ENCODE data around the gene PI4KA. TPM values are rescaled to one million over a fixed set of nuclear protein-coding genes. Genes with fewer than 3 reads are reported as not detected.

The PI4KA gene
- total RNA-seq, result 40.5 TPM
- long read RNA-seq, full-length matches to known transcripts, result 21 of 59 reads
- long read RNA-seq, partial matches to known transcripts, result 30 of 59 reads
- long read RNA-seq, other reads (novel, unspliced or antisense), result 8 of 59 reads

GRCh38 chr22:20858615-20859416 lies at the start of gene PI4KA, which contains the start of gene SNAP29:
TSS of gene PI4KA (minus strand) at chr22:20858811. CDS start at chr22:20858725, 86 bp downstream.
TSS of gene SNAP29 (plus strand) at chr22:20859007. CDS start at chr22:20859111, 104 bp downstream.
- peaks cover 6% of the 10 kb centered on the region for H3K36me3 ChIP-seq
- no peaks in the 10 kb centered on the region for H3K27me3 ChIP-seq (ENCODE audit: low read depth)
- peak within 1 kb of the TSS; percentile 90 for H3K4me3 ChIP-seq
- TF ChIP-seq CTCF (IDR thresholded peaks at IDR 0.05; ENCODE audit: borderline replicate concordance), result peak; percentile 32
- no peaks in the 10 kb centered on the region for H3K9me3 ChIP-seq (replicated peaks)
- intact Hi-C loops (cut with micrococcal nuclease), result no loop called here
- peak within 1 kb of the TSS; percentile 94 for H3K27ac ChIP-seq (replicated peaks)
- DNase-seq, result peak; percentile 99
- peaks cover 58% of the 10 kb centered on the region for H3K4me1 ChIP-seq

- DNase-seq, result no peak
- Histone ChIP-seq H3K36me3 (no peaks in the 10 kb centered on the region), H3K4me3 (no peak overlapping the region), H3K4me1 (no peaks in the 10 kb centered on the region), H3K27ac (replicated peaks) (no peak overlapping the region), H3K27me3 (ENCODE audit: low read depth) (no peaks in the 10 kb centered on the region), H3K9me3 (replicated peaks) (no peaks in the 10 kb centered on the region)
- TF ChIP-seq CTCF (IDR thresholded peaks at IDR 0.05; ENCODE audit: borderline replicate concordance), result no peak
- intact Hi-C loops (cut with micrococcal nuclease), result no loop called here
These were observed 47.8 kb upstream of the PI4KA start for GRCh38 chr22:20906387-20906767.

GRCh38 chr22:20905415-20906386 lies 47.1 kb upstream of the PI4KA start:
- H3K9me3 ChIP-seq (replicated peaks), result no peaks in the 10 kb centered on the region
- intact Hi-C loops (cut with micrococcal nuclease), result no loop called here

GRCh38 chr22:20904980-20905355 lies 46.4 kb upstream of the PI4KA start:
- no peaks in the 10 kb centered on the region for H3K4me1 ChIP-seq
- H3K27ac ChIP-seq (replicated peaks), result no peak overlapping the region
- H3K9me3 ChIP-seq (replicated peaks), result no peaks in the 10 kb centered on the region
- no peak for TF ChIP-seq CTCF (IDR thresholded peaks at IDR 0.05; ENCODE audit: borderline replicate concordance)
- no peak for DNase-seq
- no peaks in the 10 kb centered on the region for H3K36me3 ChIP-seq
- intact Hi-C loops (cut with micrococcal nuclease), result no loop called here
- H3K4me3 ChIP-seq, result no peak overlapping the region
- no peaks in the 10 kb centered on the region for H3K27me3 ChIP-seq (ENCODE audit: low read depth)

More at GRCh38 chr22:20905415-20906386, 47.1 kb upstream of the PI4KA start:
- no peak overlapping the region for H3K4me3 ChIP-seq
- H3K27ac ChIP-seq (replicated peaks), result no peak overlapping the region
- DNase-seq, result no peak
- no peaks in the 10 kb centered on the region for H3K27me3 ChIP-seq (ENCODE audit: low read depth)
- H3K4me1 ChIP-seq, result no peaks in the 10 kb centered on the region
- TF ChIP-seq CTCF (IDR thresholded peaks at IDR 0.05; ENCODE audit: borderline replicate concordance), result no peak
- H3K36me3 ChIP-seq, result no peaks in the 10 kb centered on the region

All from left ventricle myocardium inferior (tissue), 1 donor.